Measurements from ENCODE around the gene SHC1. TPM values are rescaled to one million over a fixed set of nuclear protein-coding genes. Genes with fewer than 3 reads are reported as not detected.

SHC1 gene
- total RNA-seq, 1 donor from 2014 or later, result 915 TPM

GRCh38 chr1:154937085-154937987 lies 33.2 kb downstream of the SHC1 start:
- no peak for TF ChIP-seq CTCF (IDR thresholded peaks at IDR 0.05; ENCODE audit: unreplicated experiment)
- Mint-ChIP-seq H3K36me3 (ENCODE audit: low read depth, unreplicated experiment) (no peaks in the 10 kb centered on the region), H3K27me3 (ENCODE audit: unreplicated experiment) (peaks cover 17% of the 10 kb centered on the region), H3K9me3 (ENCODE audit: unreplicated experiment) (no peaks in the 10 kb centered on the region), H3K4me1 (ENCODE audit: unreplicated experiment) (peaks cover 37% of the 10 kb centered on the region), H3K4me3 (ENCODE audit: unreplicated experiment) (peak overlapping the region; percentile 93), H3K27ac (ENCODE audit: unreplicated experiment) (peak overlapping the region; percentile 99)
- peak; percentile 81 for DNase-seq (ENCODE audit: low spot score)

GRCh38 chr1:154936555-154937084 lies 33.9 kb downstream of the SHC1 start, which contains the start of gene PMVK:
PMVK (minus strand) TSS chr1:154936719; CDS start chr1:154936685, 34 bp downstream.
- TF ChIP-seq CTCF (IDR thresholded peaks at IDR 0.05; ENCODE audit: unreplicated experiment), result no peak
- H3K9me3 Mint-ChIP-seq (ENCODE audit: unreplicated experiment), result no peaks in the 10 kb centered on the region
- peaks cover 14% of the 10 kb centered on the region for H3K27me3 Mint-ChIP-seq (ENCODE audit: unreplicated experiment)
- H3K36me3 Mint-ChIP-seq (ENCODE audit: low read depth, unreplicated experiment), result no peaks in the 10 kb centered on the region
- peaks cover 35% of the 10 kb centered on the region for H3K4me1 Mint-ChIP-seq (ENCODE audit: unreplicated experiment)
- peak within 1 kb of the TSS; percentile 93 for H3K4me3 Mint-ChIP-seq (ENCODE audit: unreplicated experiment)
- peak within 1 kb of the TSS; percentile 99 for H3K27ac Mint-ChIP-seq (ENCODE audit: unreplicated experiment)
- peak; percentile 86 for DNase-seq (ENCODE audit: low spot score)

GRCh38 chr1:154935749-154936554 lies 34.6 kb downstream of the SHC1 start:
- Mint-ChIP-seq H3K27me3 (ENCODE audit: unreplicated experiment) (peaks cover 14% of the 10 kb centered on the region), H3K36me3 (ENCODE audit: low read depth, unreplicated experiment) (no peaks in the 10 kb centered on the region), H3K9me3 (ENCODE audit: unreplicated experiment) (no peaks in the 10 kb centered on the region), H3K4me3 (ENCODE audit: unreplicated experiment) (peak overlapping the region; percentile 93), H3K4me1 (ENCODE audit: unreplicated experiment) (peaks cover 29% of the 10 kb centered on the region), H3K27ac (ENCODE audit: unreplicated experiment) (peak overlapping the region; percentile 99)
- TF ChIP-seq CTCF (IDR thresholded peaks at IDR 0.05; ENCODE audit: unreplicated experiment), result no peak
- DNase-seq (ENCODE audit: low spot score), result no peak

- no peaks in the 10 kb centered on the region for H3K36me3 Mint-ChIP-seq (ENCODE audit: low read depth, unreplicated experiment)
- DNase-seq (ENCODE audit: low spot score), result no peak
- H3K4me3 Mint-ChIP-seq (ENCODE audit: unreplicated experiment), result peak overlapping the region; percentile 65
- peaks cover 22% of the 10 kb centered on the region for H3K4me1 Mint-ChIP-seq (ENCODE audit: unreplicated experiment)
- no peak for TF ChIP-seq CTCF (IDR thresholded peaks at IDR 0.05; ENCODE audit: unreplicated experiment)
- no peaks in the 10 kb centered on the region for H3K9me3 Mint-ChIP-seq (ENCODE audit: unreplicated experiment)
- H3K27me3 Mint-ChIP-seq (ENCODE audit: unreplicated experiment), result peaks cover 14% of the 10 kb centered on the region
- no peak overlapping the region for H3K27ac Mint-ChIP-seq (ENCODE audit: unreplicated experiment)
These were observed 36.1 kb downstream of the SHC1 start for GRCh38 chr1:154934358-154934948.

All from endothelial cell (in vitro differentiated cells).